Stimulated activated CD8-positive, alpha-beta memory T cell treated with anti-CD3 and anti-CD28 coated beads, Interleukin-15, amount 100 ng/mL, for 48 hours (primary cell): ENCODE results near the gene TRPC4.

ENCODE experiments used
- DNase-seq, 2 donors: peaks; one replicate each; pipeline ENCODE4 v3.0.0-alpha.2; 2020; ENCODE audit warnings: low read depth in 2 of 2

TRPC4 gene

GRCh38 chr13:37716420-37717195 is 153.0 kb downstream of the TRPC4 start:
- DNase-seq, result no peak

DNA sequence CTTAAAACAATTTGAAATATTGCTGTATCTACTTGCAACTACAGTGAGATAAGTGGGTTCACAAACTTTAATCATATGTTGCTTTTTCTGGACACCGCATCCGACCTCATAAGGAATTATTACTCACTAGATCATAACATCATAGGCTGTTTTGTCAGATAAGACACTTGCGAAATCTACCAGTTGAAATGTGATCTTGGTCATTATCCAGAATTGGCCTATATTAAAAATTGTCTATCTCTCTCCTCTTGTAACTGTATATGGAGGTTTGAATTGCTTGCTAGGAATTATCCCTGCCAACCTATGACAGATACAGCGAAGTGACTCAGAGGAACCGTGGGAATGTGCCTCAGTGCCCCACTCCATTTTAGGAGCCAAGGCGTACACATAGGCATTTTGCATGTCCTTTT is 154.0 kb downstream of the TRPC4 start:
- no peak for DNase-seq

DNA sequence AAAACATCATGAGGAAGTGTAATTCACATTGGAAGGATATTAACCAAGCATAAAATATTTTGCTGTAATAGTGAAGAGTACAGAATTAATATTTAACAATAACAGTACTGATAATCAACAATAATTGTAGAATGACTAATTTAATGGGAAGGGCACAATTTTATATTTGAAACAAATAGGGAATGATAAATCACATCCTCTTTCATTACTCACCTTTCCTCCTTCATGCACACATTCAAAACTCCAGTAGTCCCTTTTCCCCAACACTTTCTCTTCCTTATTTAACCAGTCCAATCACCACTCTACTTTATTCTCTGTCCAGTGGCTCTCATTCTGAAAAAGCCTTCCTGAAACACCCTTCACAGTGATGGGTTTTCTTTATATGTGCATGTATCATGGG is 160.3 kb downstream of the TRPC4 start:
- no peak for DNase-seq

DNA sequence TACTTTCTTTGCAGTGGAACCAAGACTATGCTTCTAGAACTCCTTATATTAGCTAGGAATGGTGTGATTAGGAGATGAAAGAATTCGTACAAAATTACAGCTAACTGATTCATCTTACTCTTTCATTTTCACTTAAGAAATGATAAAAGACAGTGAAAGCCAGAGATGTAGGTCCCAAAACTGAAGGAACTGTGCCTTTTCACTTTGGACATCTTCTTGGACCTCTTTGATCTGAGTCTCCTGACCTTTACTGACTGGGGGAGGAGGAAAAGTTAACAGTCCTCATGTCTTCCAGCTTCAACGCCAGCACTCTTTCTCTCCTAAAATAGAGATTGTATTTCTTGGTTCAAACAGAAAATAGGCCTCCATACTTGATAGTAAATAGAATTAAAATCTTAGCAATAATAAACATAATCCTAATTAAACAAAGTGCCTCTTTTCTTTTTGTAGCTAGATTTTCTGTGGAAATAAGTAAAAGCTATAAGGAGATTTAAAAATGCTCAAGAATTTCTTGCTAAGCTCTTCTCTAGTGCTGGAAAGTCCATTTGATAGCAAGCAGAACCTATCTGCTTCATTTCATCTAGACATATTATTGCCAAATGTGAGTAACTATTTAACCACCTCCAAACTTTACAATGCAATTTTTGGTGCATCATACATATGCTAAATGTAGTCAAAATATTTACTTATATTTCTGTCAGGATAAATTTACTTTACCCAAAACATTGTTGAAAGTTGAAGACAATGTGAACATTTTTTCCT is 161.7 kb downstream of the TRPC4 start:
- no peak for DNase-seq

DNA sequence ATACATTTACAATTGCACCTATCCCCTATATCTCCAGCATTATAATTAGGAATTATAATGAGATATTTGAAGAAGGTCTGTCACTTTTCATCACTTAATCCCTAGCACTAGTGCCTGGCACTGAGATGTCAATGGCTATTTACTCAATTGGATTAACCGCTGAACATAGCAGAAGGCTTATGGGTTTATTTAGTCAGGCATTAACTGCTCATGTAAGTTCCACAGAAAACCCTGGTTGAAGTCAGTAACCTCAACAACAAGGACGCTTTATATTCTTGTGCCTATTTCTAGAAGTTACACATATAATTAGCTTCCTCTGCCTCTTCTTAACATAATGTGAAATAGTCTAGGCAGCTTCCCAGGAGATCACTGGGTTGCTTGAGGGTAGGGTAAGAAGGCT is 163.5 kb downstream of the TRPC4 start:
- no peak for DNase-seq

- no peak for DNase-seq
These were observed 167.6 kb downstream of the TRPC4 start for GRCh38 chr13:37701972-37702371.

DNA sequence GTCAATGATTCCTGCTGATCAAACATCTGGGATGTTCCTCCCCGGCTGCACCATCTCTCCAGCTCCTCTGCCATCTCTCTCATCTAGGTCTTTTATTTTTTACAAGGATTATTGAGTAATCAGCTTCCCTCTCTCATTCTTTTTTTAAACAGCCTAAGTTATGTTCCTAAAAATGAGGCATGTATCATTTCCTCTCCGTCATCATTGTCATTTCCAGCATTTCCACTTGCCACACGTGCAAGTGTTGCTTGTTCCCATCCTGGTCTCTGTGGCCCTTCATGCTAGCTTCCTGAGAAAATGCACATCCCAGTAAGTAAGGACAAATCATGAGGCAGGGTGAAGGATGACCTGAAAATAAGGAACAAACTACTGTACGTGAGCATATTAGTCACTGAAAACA is 168.3 kb downstream of the TRPC4 start:
- no peak for DNase-seq

DNA sequence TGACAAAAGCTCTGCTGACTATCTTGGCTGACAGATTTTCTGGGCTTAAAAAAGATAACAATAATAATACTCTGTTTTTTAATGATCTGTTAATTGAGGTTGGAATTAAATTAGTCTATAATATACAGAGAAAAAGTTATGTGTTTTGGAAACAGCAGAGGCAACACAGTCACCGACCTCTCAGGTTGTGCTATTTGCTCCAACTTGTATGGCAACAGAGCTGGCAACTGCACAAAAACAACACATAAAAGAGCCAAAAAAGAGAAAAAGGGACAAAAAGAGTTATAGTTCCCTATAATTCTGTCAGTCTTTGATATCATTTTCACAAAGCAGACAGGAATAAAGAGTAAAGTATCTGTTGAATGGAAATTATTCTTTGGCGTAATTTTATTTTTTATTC is 168.7 kb downstream of the TRPC4 start:
- DNase-seq, result no peak

DNA sequence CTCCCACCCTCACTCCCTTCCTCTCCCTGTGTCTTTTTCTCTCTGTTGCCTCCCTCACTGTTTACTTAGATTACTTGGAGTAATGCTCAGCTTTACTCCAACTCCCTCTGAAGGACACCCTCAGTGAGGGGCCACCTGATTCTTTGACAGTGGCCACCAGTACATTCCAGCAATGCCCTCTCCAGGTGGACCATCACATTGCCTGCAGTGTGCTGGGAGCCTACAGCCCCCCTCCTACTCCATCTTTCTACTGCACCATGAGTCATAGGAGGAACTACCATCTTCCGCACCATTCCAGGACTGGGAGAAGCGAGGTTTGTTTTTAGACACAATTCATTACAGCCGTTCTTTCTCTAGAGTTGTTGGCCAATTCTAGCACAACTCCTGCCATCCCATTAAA is 174.4 kb downstream of the TRPC4 start:
- DNase-seq, result no peak

DNA sequence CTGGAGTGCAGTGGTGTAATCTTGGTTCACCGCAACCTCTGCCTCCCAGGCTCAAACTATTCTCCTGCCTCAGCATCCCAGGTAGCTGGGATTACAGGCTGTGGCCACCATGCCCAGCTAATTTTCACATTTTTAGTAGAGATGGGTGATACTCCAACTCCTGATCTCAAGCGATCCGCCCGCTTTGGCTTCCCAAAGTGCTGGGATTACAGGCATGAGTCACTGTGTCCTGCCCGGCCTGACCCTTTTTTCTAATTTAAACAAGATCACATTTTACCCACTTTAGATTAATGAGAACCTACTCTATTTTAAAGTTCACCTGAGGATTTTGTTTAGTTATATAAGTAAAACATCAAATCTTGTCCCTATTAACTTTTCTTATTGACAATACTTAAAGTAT is 179.2 kb downstream of the TRPC4 start:
- DNase-seq, result no peak

DNA sequence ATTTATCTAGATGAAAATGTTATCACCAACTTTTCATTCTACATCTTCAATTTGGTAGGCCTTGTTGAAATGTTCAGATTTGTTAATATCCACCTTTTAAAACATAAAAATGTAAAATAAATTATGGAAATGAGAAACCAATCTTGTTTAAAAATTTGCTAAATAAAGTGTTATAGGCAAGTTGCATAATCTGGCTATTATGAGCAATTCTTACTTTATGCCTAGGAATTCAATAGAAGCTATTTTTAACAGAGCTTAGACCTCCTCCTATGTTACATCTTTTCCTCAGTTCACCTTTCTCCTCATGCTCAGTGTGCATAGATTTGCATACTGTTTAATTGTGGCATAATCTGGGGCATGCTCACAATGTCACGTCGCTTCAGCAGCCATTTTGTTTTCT is 183.1 kb downstream of the TRPC4 start:
- DNase-seq, result no peak

DNA sequence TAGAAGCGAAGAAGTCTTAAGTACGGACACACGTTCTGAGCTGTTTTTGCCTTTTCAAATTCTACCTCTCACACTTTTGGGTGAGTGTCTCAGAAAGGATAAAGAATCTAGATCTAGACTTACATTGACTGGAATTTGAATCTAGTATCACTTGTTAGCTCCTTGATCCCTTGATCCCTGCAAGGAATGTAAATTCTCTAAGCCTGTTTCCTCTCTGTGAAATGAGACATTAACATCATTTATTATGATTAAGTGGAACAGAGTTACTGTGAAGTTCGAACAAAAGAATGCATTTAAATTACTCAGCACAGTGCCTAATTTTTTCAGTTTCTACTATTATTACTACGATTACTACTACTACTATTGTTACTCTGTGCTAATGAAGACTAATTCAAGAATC is 184.4 kb downstream of the TRPC4 start:
- DNase-seq, result no peak

DNA sequence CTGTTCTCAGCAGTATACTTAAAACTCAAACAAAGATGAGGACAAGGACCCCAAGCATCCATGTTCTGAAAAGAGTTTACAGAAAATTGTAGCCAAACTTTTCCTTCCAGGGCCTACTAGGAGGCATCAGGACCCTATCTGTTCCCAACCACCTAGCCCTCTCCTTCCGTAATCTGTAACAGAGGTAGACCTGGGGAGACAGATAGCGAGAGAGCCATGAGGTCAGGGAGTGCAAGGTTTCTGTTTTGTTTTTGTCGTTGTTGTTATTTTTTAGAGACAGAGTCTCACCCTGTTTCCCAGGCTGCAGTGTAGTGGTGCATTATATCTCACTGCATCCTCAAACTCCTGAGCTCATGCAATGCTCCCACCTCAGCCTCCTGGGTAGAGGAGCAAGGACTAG is 187.1 kb downstream of the TRPC4 start:
- DNase-seq, result no peak

DNA sequence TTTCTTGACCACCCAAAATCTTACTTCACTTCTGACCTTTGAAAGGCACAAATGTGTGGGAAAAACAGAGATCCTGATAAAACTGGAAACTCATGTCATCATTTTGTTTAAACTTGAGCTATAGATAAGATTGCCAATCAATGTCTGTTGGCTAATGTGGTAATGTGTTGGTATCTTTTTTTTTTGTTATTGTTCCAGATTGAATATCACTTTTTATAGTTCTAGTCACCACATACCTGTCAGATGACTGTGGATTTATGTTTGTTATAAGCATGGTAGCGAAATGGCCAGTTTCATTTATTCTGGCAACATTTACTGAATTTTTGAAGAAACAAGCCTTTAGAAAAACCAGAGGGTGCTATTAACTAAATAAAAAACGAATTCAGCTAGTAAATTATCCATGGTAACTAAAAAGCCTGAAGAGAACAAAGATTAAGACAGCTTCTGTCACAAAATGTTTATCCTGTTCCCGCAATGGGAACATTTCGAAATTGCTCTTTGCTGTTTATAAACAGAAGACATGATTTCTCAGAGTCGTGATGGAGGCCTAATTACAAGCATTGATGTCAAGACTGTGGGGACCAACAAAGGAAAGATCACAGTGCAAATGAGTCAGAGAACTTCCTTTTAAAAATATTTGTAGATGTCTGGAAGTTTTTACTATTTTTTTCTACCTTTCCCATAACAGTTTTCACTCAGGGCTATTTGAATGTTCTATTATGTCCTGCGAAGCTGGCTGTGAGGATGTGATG is 188.1 kb downstream of the TRPC4 start:
- DNase-seq, result no peak

DNA sequence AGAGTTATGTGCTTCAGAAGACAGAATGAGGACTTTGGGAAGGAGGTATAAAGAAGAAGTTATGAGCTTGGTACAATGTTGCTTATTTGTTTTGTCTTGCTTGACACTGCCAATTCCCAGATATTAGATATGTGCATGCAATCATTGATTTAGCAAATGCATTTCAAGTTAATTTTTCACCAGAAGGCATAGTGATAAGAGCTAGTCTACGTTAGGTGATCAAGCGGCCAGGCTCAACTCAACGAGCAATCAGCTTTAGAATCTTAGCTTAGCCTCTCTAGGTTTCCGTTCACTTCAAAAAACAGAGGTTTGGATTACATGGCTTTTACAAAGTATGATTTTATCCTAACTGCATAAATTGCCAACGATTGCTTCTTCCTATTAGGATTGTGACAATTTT is 189.4 kb downstream of the TRPC4 start:
- no peak for DNase-seq

DNA sequence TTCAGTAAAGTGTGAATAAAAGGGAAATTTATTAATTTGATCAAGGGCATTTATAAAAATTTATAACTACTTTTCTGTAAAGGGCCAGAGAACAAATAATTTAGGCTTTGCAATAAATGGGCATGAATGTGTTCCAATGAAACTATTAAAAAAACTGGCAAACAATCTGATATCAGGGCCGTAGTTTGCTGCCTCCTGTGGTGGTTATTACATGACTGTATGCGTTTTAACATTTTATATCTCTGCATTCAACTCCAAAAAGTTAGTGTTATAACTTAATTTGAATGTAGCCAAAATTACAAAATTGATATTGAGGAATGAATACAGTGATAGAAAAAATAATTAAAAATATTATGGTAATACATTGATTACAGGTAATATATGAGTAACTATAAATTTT is 190.5 kb downstream of the TRPC4 start:
- no peak for DNase-seq

GRCh38 chr13:37669845-37670244 is 199.7 kb downstream of the TRPC4 start:
- DNase-seq, result no peak

GRCh38 chr13:37667702-37668101 is 201.9 kb downstream of the TRPC4 start:
- no peak for DNase-seq

DNA sequence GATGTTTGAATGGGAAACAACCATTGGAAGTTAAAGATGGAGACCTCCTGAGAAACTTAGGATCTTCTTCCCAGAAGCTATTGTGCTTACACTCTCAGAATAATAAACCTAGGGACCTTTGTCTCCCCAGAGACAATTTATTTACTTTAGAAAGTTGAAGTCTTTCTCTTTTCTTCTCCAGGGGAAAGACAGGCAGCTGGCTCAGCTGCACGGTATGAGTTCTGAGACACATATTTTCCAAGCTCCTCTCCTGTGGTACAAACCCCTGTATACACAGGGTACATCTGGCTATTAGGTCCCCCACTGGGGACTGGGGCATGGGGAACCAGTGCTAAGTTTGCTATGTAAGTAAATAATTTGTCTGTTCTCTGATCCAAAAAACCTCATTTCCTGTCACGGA is 203.5 kb downstream of the TRPC4 start:
- DNase-seq, result no peak

- no peak for DNase-seq
These were observed 204.2 kb downstream of the TRPC4 start for GRCh38 chr13:37665420-37665819.

- DNase-seq, result no peak
These were observed 205.8 kb downstream of the TRPC4 start for GRCh38 chr13:37663724-37664123.

DNA sequence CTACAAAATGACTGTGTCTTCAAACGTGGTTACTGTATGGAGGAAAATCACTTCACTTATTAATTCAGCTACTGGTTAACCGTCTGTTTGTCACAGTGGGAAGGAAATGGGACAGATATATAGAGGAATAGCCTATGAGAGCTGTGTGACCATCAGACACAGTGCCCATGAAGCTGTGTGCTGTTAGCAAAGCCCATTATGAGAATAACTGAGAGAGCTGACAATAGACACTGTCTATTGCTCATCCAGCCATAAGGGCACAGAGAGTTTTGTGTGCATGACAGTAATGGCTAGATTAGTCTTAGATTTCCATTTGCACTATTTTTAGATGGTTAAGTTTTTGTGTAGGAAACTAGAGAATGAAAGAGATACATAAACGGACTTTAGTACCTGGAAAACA is 206.9 kb downstream of the TRPC4 start:
- DNase-seq, result no peak

GRCh38 chr13:37657956-37658355 is 211.6 kb downstream of the TRPC4 start:
- no peak for DNase-seq
